BE2C (cell line): ENCODE measurements around the gene FAF1.

Experiments
- DNase-seq: peaks from one replicate; pipeline ENCODE4 v3.0.0-alpha.2; 2020
- H3K27me3 ChIP-seq: fragments of 250-450 bp; sonication (Bioruptor Pico); 2 replicates; pipeline ENCODE4 v1.5.1; 2020; ENCODE audit warnings: mild to moderate bottlenecking
- H3K36me3 ChIP-seq: fragments of 250-450 bp; sonication (Bioruptor Pico); 2 replicates; pipeline ENCODE4 v1.5.1; 2020; ENCODE audit warnings: mild to moderate bottlenecking
- H3K4me1 ChIP-seq: fragments of 250-450 bp; sonication (Bioruptor Pico); 2 replicates; pipeline ENCODE4 v1.5.1; 2020
- H3K4me3 ChIP-seq: 2 replicates; pipeline ENCODE4 v1.5.1; 2011; ENCODE audit warnings: low read depth, low read length
- H3K9me3 ChIP-seq: fragments of 250-450 bp; sonication (Bioruptor Pico); 2 replicates; pipeline ENCODE4 v1.5.1; 2020
- TF ChIP-seq, protein P1 (sequence below): IDR thresholded peaks from 2 replicates; pipeline ENCODE4 v1.5.1; 2012; ENCODE audit warnings: mild to moderate bottlenecking, low read depth, low read length

FAF1 gene

DNA sequence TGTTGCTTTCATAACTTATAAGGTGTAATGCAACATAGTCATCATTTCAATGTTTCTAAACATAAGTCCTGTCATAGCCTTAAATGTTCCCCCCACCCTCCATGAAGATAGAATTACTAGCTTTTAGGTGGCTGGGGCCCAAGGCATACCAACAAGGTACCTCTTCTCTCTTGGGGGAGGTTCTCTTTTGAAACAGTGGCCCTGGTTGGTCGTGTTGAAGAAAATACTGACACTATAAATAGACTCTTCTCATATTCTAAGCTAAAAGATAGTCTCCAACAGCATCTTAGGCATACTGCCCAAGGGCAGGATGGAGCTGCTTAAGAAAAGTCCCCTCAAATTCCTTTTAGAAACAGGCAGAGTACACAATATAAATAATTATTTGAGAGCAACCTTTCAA, 255.0 kb downstream of the FAF1 start:
- TF ChIP-seq, protein P1, sequence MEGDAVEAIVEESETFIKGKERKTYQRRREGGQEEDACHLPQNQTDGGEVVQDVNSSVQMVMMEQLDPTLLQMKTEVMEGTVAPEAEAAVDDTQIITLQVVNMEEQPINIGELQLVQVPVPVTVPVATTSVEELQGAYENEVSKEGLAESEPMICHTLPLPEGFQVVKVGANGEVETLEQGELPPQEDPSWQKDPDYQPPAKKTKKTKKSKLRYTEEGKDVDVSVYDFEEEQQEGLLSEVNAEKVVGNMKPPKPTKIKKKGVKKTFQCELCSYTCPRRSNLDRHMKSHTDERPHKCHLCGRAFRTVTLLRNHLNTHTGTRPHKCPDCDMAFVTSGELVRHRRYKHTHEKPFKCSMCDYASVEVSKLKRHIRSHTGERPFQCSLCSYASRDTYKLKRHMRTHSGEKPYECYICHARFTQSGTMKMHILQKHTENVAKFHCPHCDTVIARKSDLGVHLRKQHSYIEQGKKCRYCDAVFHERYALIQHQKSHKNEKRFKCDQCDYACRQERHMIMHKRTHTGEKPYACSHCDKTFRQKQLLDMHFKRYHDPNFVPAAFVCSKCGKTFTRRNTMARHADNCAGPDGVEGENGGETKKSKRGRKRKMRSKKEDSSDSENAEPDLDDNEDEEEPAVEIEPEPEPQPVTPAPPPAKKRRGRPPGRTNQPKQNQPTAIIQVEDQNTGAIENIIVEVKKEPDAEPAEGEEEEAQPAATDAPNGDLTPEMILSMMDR = no peak
- DNase-seq = no peak
- Histone ChIP-seq H3K4me3 (no peak overlapping the region), H3K36me3 (no peaks in the 10 kb centered on the region), H3K9me3 (no peaks in the 10 kb centered on the region), H3K27me3 (no peaks in the 10 kb centered on the region), H3K4me1 (no peaks in the 10 kb centered on the region)

DNA sequence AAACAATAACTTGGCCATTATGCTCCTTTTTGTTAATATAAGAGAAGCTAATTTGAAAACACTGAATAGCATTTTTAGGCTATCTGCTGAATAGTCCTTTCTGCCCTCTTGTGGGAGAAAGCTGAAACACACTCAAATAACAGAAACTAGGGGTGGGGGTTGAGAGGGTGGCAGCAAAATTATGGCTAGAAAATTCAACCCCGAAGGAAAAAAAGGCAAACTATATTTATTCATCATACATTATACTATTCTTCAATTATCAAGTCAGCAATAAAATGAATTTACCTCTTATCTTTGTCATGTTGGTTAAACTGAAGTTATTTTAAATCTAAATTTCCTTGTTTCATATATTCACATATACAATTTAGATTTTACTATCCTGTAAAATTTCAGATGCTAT, 255.9 kb downstream of the FAF1 start:
- no peaks in the 10 kb centered on the region for H3K9me3 ChIP-seq
- no peaks in the 10 kb centered on the region for H3K27me3 ChIP-seq
- H3K4me1 ChIP-seq = no peaks in the 10 kb centered on the region
- no peaks in the 10 kb centered on the region for H3K36me3 ChIP-seq
- DNase-seq = peak; percentile 6
- H3K4me3 ChIP-seq = no peak overlapping the region
- TF ChIP-seq, protein P1 = peak; percentile 68

DNA sequence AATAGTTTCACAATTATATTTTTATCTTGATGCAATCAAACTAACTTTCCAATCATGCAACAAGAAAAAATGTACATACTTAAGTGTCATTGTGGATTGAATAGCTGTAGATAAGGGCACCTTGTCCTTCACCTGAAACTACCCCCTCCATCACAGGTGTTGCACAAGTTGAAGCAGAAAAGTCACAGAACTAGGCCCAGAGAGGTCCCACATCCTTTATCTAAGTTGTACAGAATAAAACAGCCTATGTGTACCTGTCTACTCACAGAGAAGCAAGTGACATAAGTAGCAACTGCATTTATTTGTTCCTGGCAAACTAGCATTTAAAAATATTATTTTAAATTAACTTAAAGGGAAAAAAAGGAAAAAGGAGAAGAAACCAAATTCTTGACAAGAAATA, 256.8 kb downstream of the FAF1 start:
- TF ChIP-seq, protein P1 = no peak
- H3K4me3 ChIP-seq = no peak overlapping the region
- H3K4me1 ChIP-seq = no peaks in the 10 kb centered on the region
- no peaks in the 10 kb centered on the region for H3K27me3 ChIP-seq
- no peaks in the 10 kb centered on the region for H3K36me3 ChIP-seq
- DNase-seq = no peak
- H3K9me3 ChIP-seq = no peaks in the 10 kb centered on the region

DNA sequence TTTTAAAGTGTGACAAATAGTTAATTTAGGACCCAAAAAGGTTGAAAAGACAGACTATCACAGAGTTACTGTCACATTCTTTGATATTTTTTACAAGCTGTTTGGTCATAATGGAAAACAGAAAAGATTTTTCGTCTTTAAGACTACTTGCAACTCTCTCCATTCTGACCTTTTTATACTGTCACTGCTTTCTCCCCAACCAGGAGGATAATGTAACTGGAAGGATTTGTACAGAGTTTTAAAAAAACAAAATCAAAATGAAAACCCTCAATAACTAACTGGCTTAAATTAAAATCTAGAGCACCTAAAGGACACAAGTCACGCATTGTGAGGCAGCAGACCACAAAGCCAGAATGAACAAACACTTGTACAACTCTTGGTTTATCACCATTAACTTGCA, 257.7 kb downstream of the FAF1 start:
- H3K9me3 ChIP-seq = no peaks in the 10 kb centered on the region
- no peaks in the 10 kb centered on the region for H3K36me3 ChIP-seq
- H3K4me3 ChIP-seq = no peak overlapping the region
- no peaks in the 10 kb centered on the region for H3K27me3 ChIP-seq
- H3K4me1 ChIP-seq = no peaks in the 10 kb centered on the region
- no peak for DNase-seq
- TF ChIP-seq, protein P1 = no peak

DNA sequence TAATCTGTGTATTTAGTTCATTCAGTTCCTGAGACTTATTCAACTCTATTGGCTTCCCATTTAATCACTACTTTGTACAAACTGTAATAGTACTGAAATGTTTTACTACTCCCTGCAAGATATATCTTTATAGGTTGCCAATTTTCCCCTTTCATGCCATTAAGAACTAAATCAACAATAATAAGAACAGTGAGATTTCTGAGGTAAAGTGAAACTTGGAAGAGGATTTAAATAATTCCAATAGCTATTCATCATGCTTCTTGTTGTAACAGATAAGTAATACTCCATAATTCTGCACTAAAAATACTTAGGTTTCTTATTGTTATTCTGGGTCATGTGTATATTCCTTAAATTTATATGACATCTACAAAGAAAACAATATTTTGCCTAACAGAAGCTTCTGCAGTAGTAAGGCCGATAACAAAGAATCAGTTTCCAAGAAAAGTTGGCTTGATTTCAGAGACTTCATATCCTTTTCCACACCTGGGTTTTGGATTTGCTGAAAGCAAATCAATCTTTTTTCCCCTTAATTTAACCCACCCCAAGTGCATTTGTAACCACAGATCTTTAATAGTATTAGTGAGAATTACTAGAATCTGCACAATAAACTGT, 258.3 kb downstream of the FAF1 start:
- Histone ChIP-seq H3K4me1 (no peaks in the 10 kb centered on the region), H3K36me3 (no peaks in the 10 kb centered on the region), H3K9me3 (no peaks in the 10 kb centered on the region), H3K27me3 (no peaks in the 10 kb centered on the region), H3K4me3 (no peak overlapping the region)
- DNase-seq = no peak
- TF ChIP-seq, protein P1 = no peak

DNA sequence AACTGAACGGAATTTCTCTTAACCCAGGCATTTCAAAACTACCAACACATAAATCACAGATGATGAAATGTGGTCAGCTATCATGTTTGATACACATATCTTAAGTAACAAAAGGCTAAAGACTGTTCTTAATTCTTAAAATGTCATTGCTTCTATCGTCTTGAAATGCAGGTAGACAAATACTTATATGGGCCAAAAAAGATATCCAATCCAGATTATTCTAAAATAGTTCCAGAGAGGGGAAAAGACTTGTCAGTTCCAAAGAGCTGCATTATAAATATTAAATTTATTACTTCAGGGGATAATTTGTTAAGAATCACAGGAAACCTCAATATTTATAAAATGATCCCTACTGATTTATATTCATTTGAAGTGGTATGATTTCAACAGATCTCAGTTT, 259.4 kb downstream of the FAF1 start:
- H3K4me3 ChIP-seq = no peak overlapping the region
- H3K36me3 ChIP-seq = no peaks in the 10 kb centered on the region
- TF ChIP-seq, protein P1 = no peak
- no peaks in the 10 kb centered on the region for H3K4me1 ChIP-seq
- DNase-seq = no peak
- no peaks in the 10 kb centered on the region for H3K27me3 ChIP-seq
- no peaks in the 10 kb centered on the region for H3K9me3 ChIP-seq
